HCT116 (cell line): ENCODE results near the gene SCARB1. TPM values are rescaled to one million over a fixed set of nuclear protein-coding genes. Genes with fewer than 3 reads are reported as not detected.

Source experiments
- ATAC-seq: fragments of 200-7000 bp; cut with Tn5 transposase; 2 replicates; pipeline ENCODE4 v1.9.1; 2020; ENCODE audit warnings: mild to moderate bottlenecking, moderate library complexity
- BruUV-seq: library from RNA; stranded (reverse); fragments of 400-500 nt; replicated peaks from 2 replicates; lab custom pipeline; 2021; lab: Mats Ljungman, UMichigan
- CTCF ChIA-PET: fragments of 300-600 bp; sonication (Branson Sonifier 250); formaldehyde crosslinking; loops from one replicate; lab custom pipeline; 2021; ENCODE audit warnings: antibody characterized with exemption; lab: Charles Lee
- POLR2A ChIA-PET: fragments of 300-600, 350-600 bp; sonication (Branson Sonifier 250); formaldehyde crosslinking; loops from one replicate; lab custom pipeline; 2021; ENCODE audit warnings: antibody characterized with exemption; lab: Charles Lee
- RAD21 ChIA-PET, 2 experiments: fragments of 300-600 bp; sonication (Branson Sonifier 250); formaldehyde crosslinking; loops; one replicate each; lab custom pipeline; 2023; ENCODE audit warnings: low total read pairs in 2 of 2; ENCODE audit not compliant: uncharacterized antibody in 2 of 2, unreplicated experiment in 2 of 2, low non-redundant PET in 1 of 2; lab: Charles Lee
- DNase-seq: peaks from one replicate; pipeline ENCODE4 v3.0.0-alpha.2; 2010; ENCODE audit warnings: low read depth, low spot score
- H2AFZ ChIP-seq: fragments of 200-600 bp; shearing (Covaris generic), sonication (generic); 2 replicates; pipeline ENCODE4 v1.6.1; 2017; ENCODE audit warnings: low read depth, mixed run types, mixed read lengths, antibody characterized with exemption, low read length; ENCODE audit not compliant: poor library complexity, severe bottlenecking
- H3K27ac ChIP-seq: 2 replicates; pipeline ENCODE4 v1.5.1; 2012; ENCODE audit warnings: low read depth, low read length
- H3K27me3 ChIP-seq: fragments of 200-600 bp; sonication (generic); 2 replicates; pipeline ENCODE4 v1.6.1; 2016; ENCODE audit warnings: mixed run types, low read length, mixed read lengths; ENCODE audit not compliant: insufficient read depth
- H3K36me3 ChIP-seq, 2 experiments: fragments of 200-500 bp in 1 of 2; fragments of 200-600 bp in 1 of 2; sonication (Bioruptor generic) in 1 of 2; sonication (generic) in 1 of 2; 2 replicates each; pipeline versions ENCODE4 v1.5.1 to v1.6.1; 2014 to 2016; ENCODE audit warnings: low read length in 2 of 2, inconsistent platforms in 1 of 2, mixed read lengths in 1 of 2, mixed run types in 1 of 2; ENCODE audit not compliant: insufficient read depth in 2 of 2, control insufficient read depth in 1 of 2
- H3K4me1 ChIP-seq, 2 experiments: fragments of 200-600 bp in 1 of 2; sonication (generic) in 1 of 2; 2 replicates each; pipeline versions ENCODE4 v1.5.1 to v1.6.1; 2012 to 2017; ENCODE audit warnings: low read length in 2 of 2, inconsistent platforms in 1 of 2, mild to moderate bottlenecking in 1 of 2, mixed read lengths in 1 of 2, mixed run types in 1 of 2, moderate library complexity in 1 of 2; ENCODE audit not compliant: insufficient read depth in 2 of 2, control insufficient read depth in 1 of 2
- H3K4me2 ChIP-seq: fragments of 200-600 bp; sonication (generic); 2 replicates; pipeline ENCODE4 v1.6.1; 2017; ENCODE audit warnings: mixed run types, low read length, mixed read lengths
- H3K4me3 ChIP-seq, 2 experiments: fragments of 200-600 bp in 1 of 2; sonication (generic) in 1 of 2; replicated peaks in 1 of 2; 2 replicates each; pipeline ENCODE4 v1.5.1; 2011 to 2016; ENCODE audit warnings: low read length in 2 of 2, control low read depth in 1 of 2, low read depth in 1 of 2, mild to moderate bottlenecking in 1 of 2, mixed read lengths in 1 of 2, mixed run types in 1 of 2
- H3K79me2 ChIP-seq: fragments of 200-600 bp; sonication (generic); 2 replicates; pipeline ENCODE4 v1.6.1; 2017; ENCODE audit warnings: mild to moderate bottlenecking, mixed run types, low read length, moderate library complexity, mixed read lengths; ENCODE audit not compliant: insufficient read depth
- H3K9ac ChIP-seq: fragments of 200-600 bp; sonication (generic); 2 replicates; pipeline ENCODE4 v1.6.1; 2016; ENCODE audit warnings: low read length, mixed read lengths
- H3K9me2 ChIP-seq: fragments of 200-600 bp; sonication (generic), shearing (Covaris generic); 2 replicates; pipeline ENCODE4 v1.6.1; 2017; ENCODE audit warnings: mixed run types, mild to moderate bottlenecking, moderate library complexity; ENCODE audit not compliant: insufficient read depth
- H3K9me3 ChIP-seq, 2 experiments: fragments of 200-500 bp in 1 of 2; fragments of 200-600 bp in 1 of 2; sonication (Bioruptor generic) in 1 of 2; sonication (generic) in 1 of 2; 2 replicates each; pipeline ENCODE4 v1.6.1; 2014 to 2017; ENCODE audit warnings: low read length in 2 of 2, mixed read lengths in 2 of 2, inconsistent platforms in 1 of 2, low read depth in 1 of 2, mild to moderate bottlenecking in 1 of 2, mixed run types in 1 of 2, moderate library complexity in 1 of 2; ENCODE audit not compliant: control insufficient read depth in 1 of 2, insufficient read depth in 1 of 2
- H4K20me1 ChIP-seq: fragments of 200-600 bp; sonication (generic), shearing (Covaris generic); 2 replicates; pipeline ENCODE4 v1.6.1; 2017; ENCODE audit warnings: mixed run types, mild to moderate bottlenecking, moderate library complexity; ENCODE audit not compliant: insufficient read depth
- ATF3 ChIP-seq: IDR thresholded peaks from 2 replicates; pipeline ENCODE4 v1.6.1; 2012
- CBX3 ChIP-seq: IDR thresholded peaks from 2 replicates; pipeline ENCODE4 v1.6.1; 2012; ENCODE audit warnings: low read depth
- CEBPB ChIP-seq: IDR thresholded peaks from 2 replicates; pipeline ENCODE4 v1.6.1; 2012; ENCODE audit warnings: low read depth
- EGR1 ChIP-seq: IDR thresholded peaks from 2 replicates; pipeline ENCODE4 v1.6.1; 2012; ENCODE audit warnings: low read depth
- ELF1 ChIP-seq: IDR thresholded peaks from 2 replicates; pipeline ENCODE4 v1.6.1; 2012; ENCODE audit warnings: low read depth, borderline replicate concordance
- EZH2 ChIP-seq: fragments of 200-600 bp; sonication (generic); IDR thresholded peaks from 2 replicates; pipeline ENCODE4 v1.6.1; 2017; ENCODE audit warnings: antibody characterized with exemption, mixed run types
- FOSL1 ChIP-seq: IDR thresholded peaks from 2 replicates; pipeline ENCODE4 v1.6.1; 2012; ENCODE audit warnings: low read depth
- JUND ChIP-seq: IDR thresholded peaks from 2 replicates; pipeline ENCODE4 v1.6.1; 2012
- POLR2A ChIP-seq: IDR thresholded peaks from 2 replicates; pipeline ENCODE4 v1.7.0; 2011; ENCODE audit warnings: borderline replicate concordance; ENCODE audit not compliant: insufficient read depth, insufficient read length; ENCODE audit errors: extremely low read depth
- POLR2AphosphoS5 ChIP-seq: IDR thresholded peaks from 2 replicates; pipeline ENCODE4 v1.6.1; 2011; ENCODE audit warnings: mild to moderate bottlenecking, low read depth, low read length, moderate library complexity
- SIN3A ChIP-seq: IDR thresholded peaks from 2 replicates; pipeline ENCODE4 v1.6.1; 2012; ENCODE audit warnings: low read depth
- SP1 ChIP-seq: IDR thresholded peaks from 2 replicates; pipeline ENCODE4 v1.6.1; 2012; ENCODE audit warnings: low read depth
- YY1 ChIP-seq: IDR thresholded peaks from 2 replicates; pipeline ENCODE4 v1.6.1; 2011; ENCODE audit warnings: low read length, low read depth, moderate library complexity, mild to moderate bottlenecking; ENCODE audit not compliant: insufficient replicate concordance; ENCODE audit errors: extremely low read depth
- ZFX ChIP-seq: fragments of 450-650 bp; IDR thresholded peaks from 2 replicates; pipeline ENCODE4 v1.6.1; 2017
- ZNF274 ChIP-seq: fragments of 200-500 bp; sonication (Bioruptor generic); IDR thresholded peaks from 2 replicates; pipeline ENCODE4 v1.6.1; 2014; ENCODE audit warnings: mild to moderate bottlenecking, low read depth, low read length, inconsistent platforms
- intact Hi-C: fragments of 100-400 bp; cut with micrococcal nuclease; formaldehyde crosslinking; loops from 2 replicates; pipeline ENCODE4 v1.10.0; 2022
- total RNA-seq: library from RNA; stranded (reverse); gene quantifications from one replicate; pipeline ENCODE4 v1.2.1, GENCODE V29; 2021; ENCODE audit not compliant: unreplicated experiment
- TF ChIP-seq, protein P1 (sequence below): IDR thresholded peaks from 2 replicates; pipeline ENCODE4 v1.6.1; 2012; ENCODE audit warnings: low read depth
- TF ChIP-seq, protein P2 (sequence below), 3 experiments: fragments of 200-600 bp in 1 of 3; sonication (generic) in 1 of 3; IDR thresholded peaks in 2 of 3; conservative IDR thresholded peaks in 1 of 3; 2 replicates each; pipeline ENCODE4 v1.5.1; 2012 to 2017; ENCODE audit warnings: low read depth in 2 of 3, low read length in 2 of 3, antibody characterized with exemption in 1 of 3, borderline replicate concordance in 1 of 3, control low read depth in 1 of 3, mild to moderate bottlenecking in 1 of 3, mixed read lengths in 1 of 3, mixed run types in 1 of 3, moderate library complexity in 1 of 3; ENCODE audit not compliant: insufficient read depth in 1 of 3

Gene SCARB1
- total RNA-seq, 1 experiment from 2014 or later = 95.5 TPM

- Histone ChIP-seq H3K9me2 (no peaks in the 10 kb centered on the region), H2AFZ (no peak overlapping the region), H3K4me1 (no peaks in the 10 kb centered on the region), H3K9me3 (no peaks in the 10 kb centered on the region), H3K79me2 (no peaks in the 10 kb centered on the region; the same call in 1 of the 2 replicates), H4K20me1 (no peaks in the 10 kb centered on the region), H3K27ac (no peak overlapping the region), H3K4me3 (no peak overlapping the region), H3K27me3 (no peaks in the 10 kb centered on the region), H3K9ac (no peak overlapping the region), H3K4me2 (no peak overlapping the region), H3K36me3 (peaks cover 18 to 32% of the 10 kb centered on the region in 2 experiments)
- no TSS peak for BruUV-seq
- intact Hi-C loops = no loop called here
- DNase-seq (no peak), ATAC-seq (no peak)
- TF ChIP-seq EGR1 (no peak), EZH2 (no peak), JUND (no peak), CEBPB (no peak)
- CTCF ChIA-PET = no interaction called here
- RAD21 ChIA-PET = no interaction called here
- POLR2A ChIA-PET = no interaction called here
Observed at GRCh38 chr12:124812979-124813378, 50.7 kb downstream of the SCARB1 start.

GRCh38 chr12:124812356-124812755 lies 51.3 kb downstream of the SCARB1 start:
- no peaks in the 10 kb centered on the region for H3K27me3 ChIP-seq
- CTCF ChIA-PET = no interaction called here
- TF ChIP-seq SIN3A = no peak
- TF ChIP-seq EGR1 = no peak
- no peak for TF ChIP-seq ZFX
- TF ChIP-seq YY1 = no peak
- no peak for TF ChIP-seq FOSL1
- no peak for TF ChIP-seq EZH2
- TF ChIP-seq CEBPB = no peak
- TF ChIP-seq ZNF274 = no peak
- no peak for TF ChIP-seq CBX3
- TF ChIP-seq ATF3 = no peak
- no peak for TF ChIP-seq POLR2AphosphoS5
- TF ChIP-seq ELF1 = no peak
- TF ChIP-seq, protein P1, sequence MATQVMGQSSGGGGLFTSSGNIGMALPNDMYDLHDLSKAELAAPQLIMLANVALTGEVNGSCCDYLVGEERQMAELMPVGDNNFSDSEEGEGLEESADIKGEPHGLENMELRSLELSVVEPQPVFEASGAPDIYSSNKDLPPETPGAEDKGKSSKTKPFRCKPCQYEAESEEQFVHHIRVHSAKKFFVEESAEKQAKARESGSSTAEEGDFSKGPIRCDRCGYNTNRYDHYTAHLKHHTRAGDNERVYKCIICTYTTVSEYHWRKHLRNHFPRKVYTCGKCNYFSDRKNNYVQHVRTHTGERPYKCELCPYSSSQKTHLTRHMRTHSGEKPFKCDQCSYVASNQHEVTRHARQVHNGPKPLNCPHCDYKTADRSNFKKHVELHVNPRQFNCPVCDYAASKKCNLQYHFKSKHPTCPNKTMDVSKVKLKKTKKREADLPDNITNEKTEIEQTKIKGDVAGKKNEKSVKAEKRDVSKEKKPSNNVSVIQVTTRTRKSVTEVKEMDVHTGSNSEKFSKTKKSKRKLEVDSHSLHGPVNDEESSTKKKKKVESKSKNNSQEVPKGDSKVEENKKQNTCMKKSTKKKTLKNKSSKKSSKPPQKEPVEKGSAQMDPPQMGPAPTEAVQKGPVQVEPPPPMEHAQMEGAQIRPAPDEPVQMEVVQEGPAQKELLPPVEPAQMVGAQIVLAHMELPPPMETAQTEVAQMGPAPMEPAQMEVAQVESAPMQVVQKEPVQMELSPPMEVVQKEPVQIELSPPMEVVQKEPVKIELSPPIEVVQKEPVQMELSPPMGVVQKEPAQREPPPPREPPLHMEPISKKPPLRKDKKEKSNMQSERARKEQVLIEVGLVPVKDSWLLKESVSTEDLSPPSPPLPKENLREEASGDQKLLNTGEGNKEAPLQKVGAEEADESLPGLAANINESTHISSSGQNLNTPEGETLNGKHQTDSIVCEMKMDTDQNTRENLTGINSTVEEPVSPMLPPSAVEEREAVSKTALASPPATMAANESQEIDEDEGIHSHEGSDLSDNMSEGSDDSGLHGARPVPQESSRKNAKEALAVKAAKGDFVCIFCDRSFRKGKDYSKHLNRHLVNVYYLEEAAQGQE = no peak
- TF ChIP-seq, protein P2, sequence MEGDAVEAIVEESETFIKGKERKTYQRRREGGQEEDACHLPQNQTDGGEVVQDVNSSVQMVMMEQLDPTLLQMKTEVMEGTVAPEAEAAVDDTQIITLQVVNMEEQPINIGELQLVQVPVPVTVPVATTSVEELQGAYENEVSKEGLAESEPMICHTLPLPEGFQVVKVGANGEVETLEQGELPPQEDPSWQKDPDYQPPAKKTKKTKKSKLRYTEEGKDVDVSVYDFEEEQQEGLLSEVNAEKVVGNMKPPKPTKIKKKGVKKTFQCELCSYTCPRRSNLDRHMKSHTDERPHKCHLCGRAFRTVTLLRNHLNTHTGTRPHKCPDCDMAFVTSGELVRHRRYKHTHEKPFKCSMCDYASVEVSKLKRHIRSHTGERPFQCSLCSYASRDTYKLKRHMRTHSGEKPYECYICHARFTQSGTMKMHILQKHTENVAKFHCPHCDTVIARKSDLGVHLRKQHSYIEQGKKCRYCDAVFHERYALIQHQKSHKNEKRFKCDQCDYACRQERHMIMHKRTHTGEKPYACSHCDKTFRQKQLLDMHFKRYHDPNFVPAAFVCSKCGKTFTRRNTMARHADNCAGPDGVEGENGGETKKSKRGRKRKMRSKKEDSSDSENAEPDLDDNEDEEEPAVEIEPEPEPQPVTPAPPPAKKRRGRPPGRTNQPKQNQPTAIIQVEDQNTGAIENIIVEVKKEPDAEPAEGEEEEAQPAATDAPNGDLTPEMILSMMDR (IDR thresholded peaks at IDR 0.05 in 2 of 3, conservative IDR thresholded peaks at IDR 0.05 in 1 of 3; ENCODE audit: borderline replicate concordance in 1 of 3, insufficient read depth in 1 of 3, low read depth in 2 of 3, low read length in 2 of 3) = no peak
- no peak for TF ChIP-seq SP1
- no peak for TF ChIP-seq POLR2A
- H3K9me2 ChIP-seq = no peaks in the 10 kb centered on the region
- H3K9ac ChIP-seq = no peak overlapping the region
- no peak overlapping the region for H3K4me3 ChIP-seq
- no peak for DNase-seq
- H4K20me1 ChIP-seq = no peaks in the 10 kb centered on the region
- no peaks in the 10 kb centered on the region for H3K9me3 ChIP-seq
- BruUV-seq = no TSS peak
- no peak overlapping the region for H3K27ac ChIP-seq
- no peak overlapping the region for H3K4me2 ChIP-seq
- intact Hi-C loops = no loop called here
- H3K4me1 ChIP-seq = no peaks in the 10 kb centered on the region
- no peaks in the 10 kb centered on the region; the same call in 1 of the 2 replicates for H3K79me2 ChIP-seq
- POLR2A ChIA-PET = no interaction called here
- RAD21 ChIA-PET = no interaction called here
- H3K36me3 ChIP-seq = peaks cover 18 to 32% of the 10 kb centered on the region in 2 experiments
- H2AFZ ChIP-seq = no peak overlapping the region
- ATAC-seq = no peak
